IMR-90 (cell line): ENCODE results near the gene SLC17A3. TPM values are rescaled to one million over a fixed set of nuclear protein-coding genes. Genes with fewer than 3 reads are reported as not detected.

Experiments used
- ATAC-seq: fragments of 200-7000 bp; cut with Tn5 transposase; 2 replicates; pipeline ENCODE4 v1.9.1; 2020; ENCODE audit warnings: low read depth, mild to moderate bottlenecking, moderate library complexity
- BruUV-seq: library from RNA; stranded (reverse); fragments of 400-500 nt; replicated peaks from 2 replicates; lab custom pipeline; 2021; lab: Mats Ljungman, UMichigan
- CTCF ChIA-PET: fragments of 300-600 bp; formaldehyde crosslinking; extraction: SDS; loops from one replicate; lab custom pipeline; 2021; ENCODE audit warnings: antibody characterized with exemption; lab: Yijun Ruan, JAX
- POLR2A ChIA-PET: fragments of 300-600 bp; sonication (Branson Sonifier 250); formaldehyde crosslinking; loops from one replicate; lab custom pipeline; 2022; ENCODE audit warnings: antibody characterized with exemption; ENCODE audit not compliant: unreplicated experiment; lab: Charles Lee
- DNase-seq: peaks from one replicate; pipeline ENCODE4 v3.0.0; 2013
- H2AFZ ChIP-seq: replicated peaks from 2 replicates; pipeline ENCODE3; 2013; ENCODE audit warnings: low read length, mild to moderate bottlenecking; ENCODE audit not compliant: poor library complexity
- H2AK5ac ChIP-seq: 2 replicates; pipeline ENCODE4 v1.6.1; 2013; ENCODE audit warnings: low read depth, low read length, inconsistent platforms
- H2AK9ac ChIP-seq: replicated peaks from 2 replicates; pipeline ENCODE3; 2013; ENCODE audit warnings: mild to moderate bottlenecking, low read depth, low read length, moderate library complexity; ENCODE audit not compliant: poor library complexity
- H2BK120ac ChIP-seq: 2 replicates; pipeline ENCODE4 v1.6.1; 2013; ENCODE audit warnings: low read depth, low read length, inconsistent platforms
- H2BK15ac ChIP-seq: 3 replicates; pipeline ENCODE4 v1.6.1; 2013; ENCODE audit warnings: low read depth, low read length, inconsistent platforms
- H2BK20ac ChIP-seq: 2 replicates; pipeline ENCODE4 v1.6.1; 2013; ENCODE audit warnings: low read depth, mild to moderate bottlenecking, inconsistent platforms, low read length, moderate library complexity
- H2BK5ac ChIP-seq: 2 replicates; pipeline ENCODE4 v1.6.1; 2013; ENCODE audit warnings: mild to moderate bottlenecking, low read depth, low read length, inconsistent platforms; ENCODE audit not compliant: poor library complexity, severe bottlenecking
- H3K14ac ChIP-seq: replicated peaks from 2 replicates; pipeline ENCODE4 v1.6.1; 2013; ENCODE audit warnings: low read depth, low read length, inconsistent platforms
- H3K18ac ChIP-seq: 2 replicates; pipeline ENCODE4 v1.6.1; 2013; ENCODE audit warnings: low read depth, low read length, control low read depth
- H3K23ac ChIP-seq: 2 replicates; pipeline ENCODE4 v1.6.1; 2013; ENCODE audit warnings: low read depth, low read length, inconsistent platforms
- H3K27ac ChIP-seq: 2 replicates; pipeline ENCODE4 v1.5.1; 2013; ENCODE audit warnings: mild to moderate bottlenecking, control low read depth, low read length; ENCODE audit not compliant: insufficient read depth
- H3K27me3 ChIP-seq: 2 replicates; pipeline ENCODE4 v1.6.1; 2013; ENCODE audit warnings: low read length; ENCODE audit not compliant: control insufficient read depth, insufficient read depth
- H3K36me3 ChIP-seq: 2 replicates; pipeline ENCODE4 v1.6.1; 2013; ENCODE audit warnings: low read length, mixed read lengths; ENCODE audit not compliant: control insufficient read depth, insufficient read depth
- H3K4ac ChIP-seq: 2 replicates; pipeline ENCODE4 v1.6.1; 2013; ENCODE audit warnings: low read depth, low read length, inconsistent platforms
- H3K4me1 ChIP-seq: 2 replicates; pipeline ENCODE4 v1.6.1; 2013; ENCODE audit warnings: low read length, mixed read lengths; ENCODE audit not compliant: control insufficient read depth, insufficient read depth
- H3K4me2 ChIP-seq: 2 replicates; pipeline ENCODE4 v1.6.1; 2013; ENCODE audit warnings: low read depth, mild to moderate bottlenecking, control low read depth, low read length, moderate library complexity
- H3K4me3 ChIP-seq: 2 replicates; pipeline ENCODE4 v1.5.1; 2013; ENCODE audit warnings: low read depth, mild to moderate bottlenecking, control low read depth, low read length, moderate library complexity; ENCODE audit not compliant: insufficient read depth
- H3K56ac ChIP-seq: 2 replicates; pipeline ENCODE4 v1.6.1; 2013; ENCODE audit warnings: low read length, inconsistent platforms; ENCODE audit not compliant: insufficient read depth; ENCODE audit errors: extremely low read depth
- H3K79me1 ChIP-seq, 2 experiments: 2 replicates each; pipeline ENCODE4 v1.6.1; 2013; ENCODE audit warnings: low read length in 2 of 2, inconsistent platforms in 1 of 2, low read depth in 1 of 2
- H3K9ac ChIP-seq: 2 replicates; pipeline ENCODE4 v1.6.1; 2013; ENCODE audit warnings: low read depth, low read length, control low read depth
- H3K9me1 ChIP-seq: 2 replicates; pipeline ENCODE4 v1.6.1; 2013; ENCODE audit warnings: low read length, inconsistent platforms; ENCODE audit not compliant: insufficient read depth
- H3K9me3 ChIP-seq: 2 replicates; pipeline ENCODE4 v1.6.1; 2013; ENCODE audit warnings: low read length; ENCODE audit not compliant: control insufficient read depth, insufficient read depth
- H4K20me1 ChIP-seq: 2 replicates; pipeline ENCODE4 v1.6.1; 2013; ENCODE audit warnings: low read length, inconsistent platforms; ENCODE audit not compliant: insufficient read depth
- H4K5ac ChIP-seq: 2 replicates; pipeline ENCODE4 v1.6.1; 2013; ENCODE audit warnings: mild to moderate bottlenecking, low read depth, low read length, control low read depth
- H4K8ac ChIP-seq, 2 experiments: 2 replicates each; pipeline ENCODE4 v1.6.1; 2013; ENCODE audit warnings: low read depth in 2 of 2, low read length in 2 of 2, control low read depth in 1 of 2, inconsistent platforms in 1 of 2
- H4K91ac ChIP-seq: 2 replicates; pipeline ENCODE4 v1.6.1; 2013; ENCODE audit warnings: low read depth, low read length, inconsistent platforms; ENCODE audit not compliant: insufficient read depth
- BHLHE40 ChIP-seq: fragments of 150-350 bp; IDR thresholded peaks from 2 replicates; pipeline ENCODE4 v1.6.1; 2016; ENCODE audit warnings: mild to moderate bottlenecking, low read depth, low read length
- CEBPB ChIP-seq: IDR thresholded peaks from 2 replicates; pipeline ENCODE4 v1.6.1; 2012; ENCODE audit warnings: low read depth, low read length, improper control_type of control experiment
- CHD1 ChIP-seq: IDR thresholded peaks from 2 replicates; pipeline ENCODE4 v1.6.1; 2012; ENCODE audit warnings: low read depth, low read length, improper control_type of control experiment
- ELK1 ChIP-seq: fragments of 150-350 bp; IDR thresholded peaks from 2 replicates; pipeline ENCODE4 v1.6.1; 2016; ENCODE audit warnings: low read depth, mild to moderate bottlenecking, low read length, moderate library complexity, borderline replicate concordance
- FOS ChIP-seq: fragments of 150-350 bp; IDR thresholded peaks from 2 replicates; pipeline ENCODE4 v1.6.1; 2016; ENCODE audit warnings: low read depth, low read length
- MAFK ChIP-seq: IDR thresholded peaks from 2 replicates; pipeline ENCODE4 v1.6.1; 2012; ENCODE audit warnings: low read depth, low read length, improper control_type of control experiment
- MXI1 ChIP-seq: IDR thresholded peaks from 2 replicates; pipeline ENCODE4 v1.6.1; 2012; ENCODE audit warnings: low read depth, mild to moderate bottlenecking, low read length, moderate library complexity, borderline replicate concordance
- NFE2L2 ChIP-seq: fragments of 150-350 bp; IDR thresholded peaks from 2 replicates; pipeline ENCODE4 v1.6.1; 2016; ENCODE audit warnings: low read depth, mild to moderate bottlenecking, low read length
- POLR2A ChIP-seq: IDR thresholded peaks from 2 replicates; pipeline ENCODE4 v1.6.1; 2012; ENCODE audit warnings: mild to moderate bottlenecking, low read depth, low read length
- RAD21 ChIP-seq: IDR thresholded peaks from 2 replicates; pipeline ENCODE4 v1.6.1; 2012; ENCODE audit warnings: low read length, improper control_type of control experiment
- RCOR1 ChIP-seq: IDR thresholded peaks from 2 replicates; pipeline ENCODE4 v1.6.1; 2012; ENCODE audit warnings: mild to moderate bottlenecking, low read length, improper control_type of control experiment; ENCODE audit not compliant: insufficient replicate concordance
- SMC3 ChIP-seq: fragments of 150-350 bp; IDR thresholded peaks from 2 replicates; pipeline ENCODE4 v1.6.1; 2016; ENCODE audit warnings: low read depth, mild to moderate bottlenecking, antibody characterized with exemption, low read length, moderate library complexity
- USF2 ChIP-seq: fragments of 150-350 bp; IDR thresholded peaks from 2 replicates; pipeline ENCODE4 v1.6.1; 2017; ENCODE audit warnings: mild to moderate bottlenecking, antibody characterized with exemption, low read length, low read depth
- dilution Hi-C: fragments of 300-500 bp; cut with HindIII; formaldehyde crosslinking; loops from one replicate; pipeline ENCODE4 v1.14.3; 2018; ENCODE audit warnings: low sequenced_read_pairs; ENCODE audit not compliant: unreplicated experiment
- in situ Hi-C: fragments of 300-500 bp; cut with MboI; formaldehyde crosslinking; loops from 3 replicates; pipeline ENCODE4 v1.14.3; 2019; ENCODE audit warnings: low sequenced_read_pairs, inconsistent platforms, mixed read lengths
- intact Hi-C: fragments of 100-400 bp; cut with micrococcal nuclease; formaldehyde crosslinking; loops from 2 replicates; pipeline ENCODE4 v1.10.0; 2022
- polyA plus RNA-seq, 3 experiments: library from polyadenylated mRNA; depleted of rRNA; stranded (reverse); fragments of >200 nt; gene quantifications; 2 replicates each; pipeline ENCODE4 v1.2.3, GENCODE V29; 2012; ENCODE audit warnings: low replicate concordance in 1 of 3
- total RNA-seq: library from RNA; depleted of rRNA; stranded (reverse); fragments of >200 nt; gene quantifications from 2 replicates; pipeline ENCODE4 v1.2.3, GENCODE V29; 2012

Gene SLC17A3
- total and polyA plus RNA-seq, 2 of the 4 experiments (the other 2 are of a cell fraction), result not detected

GRCh38 chr6:25852756-25853155 lies 21.3 kb downstream of the SLC17A3 start:
- Histone ChIP-seq H2BK120ac (no peak overlapping the region), H3K27me3 (no peaks in the 10 kb centered on the region), H3K9me3 (no peaks in the 10 kb centered on the region), H4K5ac (no peak overlapping the region), H3K27ac (no peak overlapping the region), H2BK20ac (no peak overlapping the region), H2AK5ac (no peak overlapping the region), H3K9ac (no peak overlapping the region), H3K18ac (no peak overlapping the region), H2AK9ac (no peak overlapping the region), H3K9me1 (no peaks in the 10 kb centered on the region), H3K4me2 (no peak overlapping the region), H3K79me1 (no peaks in the 10 kb centered on the region), H4K8ac (no peak overlapping the region), H3K56ac (no peak overlapping the region), H3K14ac (no peak overlapping the region), H2AFZ (no peak overlapping the region), H2BK5ac (no peak overlapping the region), H4K91ac (no peak overlapping the region), H3K4ac (no peak overlapping the region), H3K4me1 (no peaks in the 10 kb centered on the region), H3K36me3 (no peaks in the 10 kb centered on the region), H4K20me1 (no peaks in the 10 kb centered on the region), H3K4me3 (no peak overlapping the region), H2BK15ac (no peak overlapping the region), H3K23ac (no peak overlapping the region)
- ATAC-seq, result no peak
- no TSS peak for BruUV-seq
- DNase-seq, result no peak
- dilution Hi-C loops (no loop called here), in situ Hi-C loops (no loop called here), intact Hi-C loops (no loop called here)
- POLR2A ChIA-PET, result no interaction called here
- CTCF ChIA-PET, result no interaction called here
- TF ChIP-seq POLR2A (no peak), NFE2L2 (no peak), USF2 (no peak), SMC3 (no peak), CEBPB (no peak), ELK1 (no peak), BHLHE40 (no peak), RCOR1 (no peak), FOS (no peak), MXI1 (no peak), RAD21 (no peak), CHD1 (no peak), MAFK (no peak)
